HepG2 (cell line): ENCODE results near the gene PRKAG1. TPM values are rescaled to one million over a fixed set of nuclear protein-coding genes. Genes with fewer than 3 reads are reported as not detected.

Experiments
- AKAP8 ChIP-seq: sonication (generic); formaldehyde crosslinking; IDR thresholded peaks from 2 replicates; pipeline ENCODE4 v1.5.1; 2020; ENCODE audit warnings: mild to moderate bottlenecking, missing genetic modification reagents
- ATM ChIP-seq: fragments of 450-650 bp; IDR thresholded peaks from 2 replicates; pipeline ENCODE4 v1.7.1; 2017; ENCODE audit warnings: mild to moderate bottlenecking, borderline replicate concordance
- CAMTA2 ChIP-seq: sonication (generic); formaldehyde crosslinking; IDR thresholded peaks from 2 replicates; pipeline ENCODE4 v1.4.0; 2020; ENCODE audit warnings: mild to moderate bottlenecking, missing genetic modification reagents, borderline replicate concordance
- CEBPG ChIP-seq: IDR thresholded peaks from 2 replicates; pipeline ENCODE4 v1.6.1; 2016
- ESRRA ChIP-seq: sonication (generic); formaldehyde crosslinking; IDR thresholded peaks from 2 replicates; pipeline ENCODE4 v1.5.1; 2020; ENCODE audit warnings: mild to moderate bottlenecking, low read depth, missing genetic modification reagents
- FOXO1 ChIP-seq: sonication (generic); formaldehyde crosslinking; IDR thresholded peaks from 2 replicates; pipeline ENCODE4 v1.4.0; 2020; ENCODE audit warnings: missing genetic modification reagents
- GPN1 ChIP-seq: sonication (generic); formaldehyde crosslinking; IDR thresholded peaks from 2 replicates; pipeline ENCODE4 v1.5.1; 2020; ENCODE audit warnings: missing genetic modification reagents, borderline replicate concordance
- HHEX ChIP-seq: IDR thresholded peaks from 2 replicates; pipeline ENCODE4 v1.6.1; 2016; ENCODE audit warnings: control low read depth
- KDM4B ChIP-seq: sonication (generic); formaldehyde crosslinking; IDR thresholded peaks from 2 replicates; pipeline ENCODE4 v1.4.0; 2020; ENCODE audit warnings: missing genetic modification reagents
- KLF11 ChIP-seq: IDR thresholded peaks from 2 replicates; pipeline ENCODE4 v1.6.1; 2016; ENCODE audit warnings: missing compliant biosample characterization
- MIER2 ChIP-seq: IDR thresholded peaks from 2 replicates; pipeline ENCODE4 v1.6.1; 2016; ENCODE audit warnings: missing biosample characterization, missing genetic modification reagents
- PHF8 ChIP-seq: sonication (generic); formaldehyde crosslinking; IDR thresholded peaks from 2 replicates; pipeline ENCODE4 v1.5.0; 2020; ENCODE audit warnings: missing genetic modification reagents
- REXO4 ChIP-seq: sonication (generic); formaldehyde crosslinking; IDR thresholded peaks from 2 replicates; pipeline ENCODE4 v1.8.0; 2022; ENCODE audit warnings: missing genetic modification reagents, mild to moderate bottlenecking, borderline replicate concordance
- SP5 ChIP-seq: IDR thresholded peaks from 2 replicates; pipeline ENCODE4 v1.6.1; 2016; ENCODE audit warnings: low read depth, borderline replicate concordance
- TBX2 ChIP-seq: sonication (generic); formaldehyde crosslinking; IDR thresholded peaks from 2 replicates; pipeline ENCODE4 v1.5.0; 2020; ENCODE audit warnings: missing genetic modification reagents, mild to moderate bottlenecking, borderline replicate concordance
- TCF12 ChIP-seq, 2 experiments: fragments of 450-650 bp in 1 of 2; sonication (generic) in 1 of 2; formaldehyde crosslinking in 1 of 2; IDR thresholded peaks; 2 replicates each; pipeline versions ENCODE4 v1.6.1 to v1.8.0; 2017 to 2022; ENCODE audit warnings: antibody characterized with exemption in 1 of 2, mild to moderate bottlenecking in 1 of 2, missing genetic modification reagents in 1 of 2, moderate library complexity in 1 of 2
- YY1 ChIP-seq: IDR thresholded peaks from 2 replicates; pipeline ENCODE4 v1.6.1; 2011; ENCODE audit warnings: low read length, low read depth, moderate library complexity, mild to moderate bottlenecking; ENCODE audit not compliant: insufficient read depth, insufficient replicate concordance
- ZBTB3 ChIP-seq: sonication (generic); formaldehyde crosslinking; IDR thresholded peaks from 2 replicates; pipeline ENCODE4 v1.4.0; 2020; ENCODE audit warnings: low read depth, mild to moderate bottlenecking, moderate library complexity, missing genetic modification reagents, borderline replicate concordance
- ZBTB38 ChIP-seq: sonication (generic); formaldehyde crosslinking; IDR thresholded peaks from 2 replicates; pipeline ENCODE4 v1.5.1; 2020; ENCODE audit warnings: mild to moderate bottlenecking, missing genetic modification reagents
- ZNF343 ChIP-seq: sonication (generic); formaldehyde crosslinking; IDR thresholded peaks from 2 replicates; pipeline ENCODE4 v1.4.0; 2020; ENCODE audit warnings: mild to moderate bottlenecking, missing genetic modification reagents
- ZNF383 ChIP-seq: sonication (generic); formaldehyde crosslinking; IDR thresholded peaks from 2 replicates; pipeline ENCODE4 v1.4.0; 2020; ENCODE audit warnings: missing genetic modification reagents, mild to moderate bottlenecking, borderline replicate concordance
- ZNF816 ChIP-seq: sonication (generic); formaldehyde crosslinking; IDR thresholded peaks from 2 replicates; pipeline ENCODE4 v1.8.0; 2022; ENCODE audit warnings: missing genetic modification reagents, mild to moderate bottlenecking, borderline replicate concordance
- polyA plus RNA-seq, 8 experiments: library from polyadenylated mRNA; depleted of rRNA in 3 of 8; stranded (reverse) in 7 of 8; unstranded in 1 of 8; fragments of >200 nt; fragmentation: Illumina TruSeq in 4 of 8; extraction: Trizol in 4 of 8; gene quantifications; 2 replicates each; pipeline versions ENCODE4 v1.2.1 to v1.2.3, GENCODE V29; 2011 to 2016; ENCODE audit warnings: low read depth in 4 of 8, missing spikeins in 1 of 8, mixed read lengths in 1 of 8; ENCODE audit not compliant: insufficient read depth in 1 of 8
- total RNA-seq, 5 experiments: library from RNA; depleted of rRNA; stranded (reverse); fragments of >200 nt; fragmentation: Illumina TruSeq; extraction: Trizol; gene quantifications; 2 replicates each; pipeline ENCODE4 v1.2.3, GENCODE V29; 2016; ENCODE audit warnings: low read depth in 1 of 5
- TF ChIP-seq, protein P1 (sequence below): sonication (generic); formaldehyde crosslinking; IDR thresholded peaks from 2 replicates; pipeline ENCODE4 v1.9.0; 2022; ENCODE audit warnings: missing genetic modification reagents, mild to moderate bottlenecking, borderline replicate concordance
- TF ChIP-seq, protein P2 (sequence below): sonication (generic); formaldehyde crosslinking; IDR thresholded peaks from 2 replicates; pipeline ENCODE4 v1.4.0; 2020; ENCODE audit warnings: missing genetic modification reagents, mild to moderate bottlenecking, borderline replicate concordance

Gene PRKAG1
- total and polyA plus RNA-seq, 2 of the 13 experiments (the other 11 are each of a cell fraction or from before 2014, with no cell fraction given), result 26.1 to 32.8 TPM

DNA sequence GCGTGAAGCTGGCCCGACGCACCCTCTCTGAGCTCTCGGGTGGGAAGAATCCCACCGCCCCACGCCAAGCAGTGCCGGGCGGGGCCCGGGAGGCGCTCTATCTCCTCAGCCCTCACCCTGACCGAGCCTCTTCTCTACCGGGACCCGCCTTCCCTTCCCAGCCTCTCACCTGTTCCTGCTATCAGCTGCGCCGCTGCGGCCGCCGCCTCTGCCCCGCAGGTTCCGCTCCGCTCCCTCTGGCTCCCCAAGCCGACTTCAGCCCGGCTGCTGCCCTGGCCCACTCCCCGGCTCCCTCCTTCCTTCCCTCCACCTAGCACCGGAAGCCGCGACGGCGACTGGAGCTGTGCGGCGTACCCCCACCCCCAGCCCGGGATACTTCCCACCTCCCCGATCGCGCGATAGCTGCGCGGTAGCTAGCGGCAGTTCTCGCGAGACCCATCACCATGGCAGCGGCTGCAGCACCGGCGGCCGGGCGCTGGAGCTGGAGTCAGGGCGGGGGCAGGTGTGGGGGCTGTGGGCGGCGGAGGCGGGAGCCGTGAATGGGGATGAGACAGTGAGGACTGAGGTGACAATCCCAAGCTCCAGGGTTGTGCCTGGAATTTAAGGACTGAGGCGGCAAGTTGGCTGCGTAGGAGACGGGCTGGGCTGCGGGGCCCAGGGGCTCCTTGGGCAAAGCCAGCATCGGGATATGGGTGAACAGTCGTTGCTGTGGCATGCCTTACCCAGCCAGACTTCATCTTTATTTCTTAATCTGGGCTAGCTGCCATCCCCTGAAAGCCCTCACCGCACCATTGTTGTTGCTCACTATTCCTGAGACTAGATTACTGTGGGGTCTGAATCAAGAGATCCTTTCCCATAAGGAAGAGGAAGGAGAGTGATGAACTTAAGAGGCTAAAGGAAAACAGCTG, 61.2 kb downstream of the PRKAG1 start, which contains the start of gene ARF3 (continued):
- no peak for TF ChIP-seq ATM
- TF ChIP-seq ZNF383 (CRISPR knock-in tag), result no peak
- TF ChIP-seq GPN1, result no peak
- 0 out of 2 replicates have a peak, but pooled peaks have one; percentile 19 for TF ChIP-seq ESRRA (CRISPR knock-in tag)
- TF ChIP-seq REXO4 (CRISPR knock-in tag), result no peak
- TF ChIP-seq TBX2 (CRISPR knock-in tag), result peak; percentile 64; the same call in 1 of the 2 replicates
- peak; percentile 54; the same call in 1 of the 2 replicates for TF ChIP-seq ZNF343 (CRISPR knock-in tag)
- TF ChIP-seq PHF8 (CRISPR knock-in tag), result peak; percentile 73
- no peak for TF ChIP-seq TCF12 (IDR thresholded peaks at IDR 0.05)
- TF ChIP-seq TCF12 (CRISPR knock-in tag; IDR thresholded peaks at IDR 0.05), result no peak
- peak; percentile 73 for TF ChIP-seq YY1
- TF ChIP-seq, protein P1, sequence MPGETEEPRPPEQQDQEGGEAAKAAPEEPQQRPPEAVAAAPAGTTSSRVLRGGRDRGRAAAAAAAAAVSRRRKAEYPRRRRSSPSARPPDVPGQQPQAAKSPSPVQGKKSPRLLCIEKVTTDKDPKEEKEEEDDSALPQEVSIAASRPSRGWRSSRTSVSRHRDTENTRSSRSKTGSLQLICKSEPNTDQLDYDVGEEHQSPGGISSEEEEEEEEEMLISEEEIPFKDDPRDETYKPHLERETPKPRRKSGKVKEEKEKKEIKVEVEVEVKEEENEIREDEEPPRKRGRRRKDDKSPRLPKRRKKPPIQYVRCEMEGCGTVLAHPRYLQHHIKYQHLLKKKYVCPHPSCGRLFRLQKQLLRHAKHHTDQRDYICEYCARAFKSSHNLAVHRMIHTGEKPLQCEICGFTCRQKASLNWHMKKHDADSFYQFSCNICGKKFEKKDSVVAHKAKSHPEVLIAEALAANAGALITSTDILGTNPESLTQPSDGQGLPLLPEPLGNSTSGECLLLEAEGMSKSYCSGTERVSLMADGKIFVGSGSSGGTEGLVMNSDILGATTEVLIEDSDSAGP (CRISPR knock-in tag), result peak; percentile 50; the same call in 1 of the 2 replicates
- no peak for TF ChIP-seq KLF11 (CRISPR knock-in tag)
- TF ChIP-seq FOXO1 (CRISPR knock-in tag), result no peak
- no peak for TF ChIP-seq HHEX
- no peak for TF ChIP-seq ZBTB38
- TF ChIP-seq CAMTA2 (CRISPR knock-in tag), result no peak
- no peak for TF ChIP-seq MIER2 (CRISPR knock-in tag)
- TF ChIP-seq, protein P2, sequence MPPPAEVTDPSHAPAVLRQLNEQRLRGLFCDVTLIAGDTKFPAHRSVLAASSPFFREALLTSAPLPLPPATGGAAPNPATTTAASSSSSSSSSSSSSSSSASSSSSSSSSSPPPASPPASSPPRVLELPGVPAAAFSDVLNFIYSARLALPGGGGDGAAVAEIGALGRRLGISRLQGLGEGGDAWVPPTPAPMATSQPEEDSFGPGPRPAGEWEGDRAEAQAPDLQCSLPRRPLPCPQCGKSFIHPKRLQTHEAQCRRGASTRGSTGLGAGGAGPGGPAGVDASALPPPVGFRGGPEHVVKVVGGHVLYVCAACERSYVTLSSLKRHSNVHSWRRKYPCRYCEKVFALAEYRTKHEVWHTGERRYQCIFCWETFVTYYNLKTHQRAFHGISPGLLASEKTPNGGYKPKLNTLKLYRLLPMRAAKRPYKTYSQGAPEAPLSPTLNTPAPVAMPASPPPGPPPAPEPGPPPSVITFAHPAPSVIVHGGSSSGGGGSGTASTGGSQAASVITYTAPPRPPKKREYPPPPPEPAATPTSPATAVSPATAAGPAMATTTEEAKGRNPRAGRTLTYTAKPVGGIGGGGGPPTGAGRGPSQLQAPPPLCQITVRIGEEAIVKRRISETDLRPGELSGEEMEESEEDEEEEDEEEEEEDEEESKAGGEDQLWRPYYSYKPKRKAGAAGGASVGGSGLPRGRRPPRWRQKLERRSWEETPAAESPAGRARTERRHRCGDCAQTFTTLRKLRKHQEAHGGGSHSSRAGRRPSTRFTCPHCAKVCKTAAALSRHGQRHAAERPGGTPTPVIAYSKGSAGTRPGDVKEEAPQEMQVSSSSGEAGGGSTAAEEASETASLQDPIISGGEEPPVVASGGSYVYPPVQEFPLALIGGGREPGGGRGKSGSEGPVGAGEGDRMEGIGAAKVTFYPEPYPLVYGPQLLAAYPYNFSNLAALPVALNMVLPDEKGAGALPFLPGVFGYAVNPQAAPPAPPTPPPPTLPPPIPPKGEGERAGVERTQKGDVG (CRISPR knock-in tag), result no peak
- TF ChIP-seq KDM4B, result peak; percentile 77; the same call in 1 of the 2 replicates
- no peak for TF ChIP-seq CEBPG
- no peak for TF ChIP-seq ZNF816 (CRISPR knock-in tag)
- TF ChIP-seq AKAP8, result peak; percentile 49; the same call in 1 of the 2 replicates
- TF ChIP-seq SP5 (CRISPR knock-in tag), result no peak
- no peak for TF ChIP-seq ZBTB3 (CRISPR knock-in tag)
